ENCODE results near the gene ZBTB9.

DNA sequence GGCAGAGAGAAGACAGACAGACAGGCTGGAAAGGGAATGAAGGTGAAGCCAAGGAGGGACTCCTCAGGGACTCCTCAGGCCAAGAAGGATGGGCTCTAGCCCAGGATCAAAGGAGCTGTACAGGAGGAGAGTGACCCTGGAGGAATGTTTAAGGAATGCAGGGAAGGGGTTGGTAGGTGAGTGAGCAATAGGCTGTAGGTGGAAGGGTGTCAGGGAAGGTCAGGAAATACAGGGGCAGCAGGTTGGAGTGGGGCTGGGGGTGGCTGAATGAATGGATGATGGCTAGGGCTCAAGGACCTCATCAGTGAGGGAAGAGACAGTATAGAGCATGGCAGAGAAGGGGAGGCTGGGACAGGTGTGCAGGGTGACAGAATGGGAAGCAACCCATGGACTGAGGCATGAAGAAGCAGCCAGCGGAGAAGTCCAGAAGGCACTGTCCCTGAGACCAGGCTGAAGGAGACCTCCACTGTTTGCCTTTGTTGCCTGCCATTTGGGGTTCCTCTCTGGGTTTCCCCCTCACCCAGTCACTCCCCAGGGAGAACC is 21.3 kb upstream of the ZBTB9 start:
- TF ChIP-seq, protein P1, sequence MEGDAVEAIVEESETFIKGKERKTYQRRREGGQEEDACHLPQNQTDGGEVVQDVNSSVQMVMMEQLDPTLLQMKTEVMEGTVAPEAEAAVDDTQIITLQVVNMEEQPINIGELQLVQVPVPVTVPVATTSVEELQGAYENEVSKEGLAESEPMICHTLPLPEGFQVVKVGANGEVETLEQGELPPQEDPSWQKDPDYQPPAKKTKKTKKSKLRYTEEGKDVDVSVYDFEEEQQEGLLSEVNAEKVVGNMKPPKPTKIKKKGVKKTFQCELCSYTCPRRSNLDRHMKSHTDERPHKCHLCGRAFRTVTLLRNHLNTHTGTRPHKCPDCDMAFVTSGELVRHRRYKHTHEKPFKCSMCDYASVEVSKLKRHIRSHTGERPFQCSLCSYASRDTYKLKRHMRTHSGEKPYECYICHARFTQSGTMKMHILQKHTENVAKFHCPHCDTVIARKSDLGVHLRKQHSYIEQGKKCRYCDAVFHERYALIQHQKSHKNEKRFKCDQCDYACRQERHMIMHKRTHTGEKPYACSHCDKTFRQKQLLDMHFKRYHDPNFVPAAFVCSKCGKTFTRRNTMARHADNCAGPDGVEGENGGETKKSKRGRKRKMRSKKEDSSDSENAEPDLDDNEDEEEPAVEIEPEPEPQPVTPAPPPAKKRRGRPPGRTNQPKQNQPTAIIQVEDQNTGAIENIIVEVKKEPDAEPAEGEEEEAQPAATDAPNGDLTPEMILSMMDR (IDR thresholded peaks at IDR 0.05): no peak
- TF ChIP-seq EZH2 (IDR thresholded peaks at IDR 0.05; ENCODE audit: borderline replicate concordance, insufficient read depth, low read depth, low read length, poor library complexity, severe bottlenecking): no peak

All from B cell (primary cell).